ENCODE data around the gene TRIO.

Gene TRIO

DNA sequence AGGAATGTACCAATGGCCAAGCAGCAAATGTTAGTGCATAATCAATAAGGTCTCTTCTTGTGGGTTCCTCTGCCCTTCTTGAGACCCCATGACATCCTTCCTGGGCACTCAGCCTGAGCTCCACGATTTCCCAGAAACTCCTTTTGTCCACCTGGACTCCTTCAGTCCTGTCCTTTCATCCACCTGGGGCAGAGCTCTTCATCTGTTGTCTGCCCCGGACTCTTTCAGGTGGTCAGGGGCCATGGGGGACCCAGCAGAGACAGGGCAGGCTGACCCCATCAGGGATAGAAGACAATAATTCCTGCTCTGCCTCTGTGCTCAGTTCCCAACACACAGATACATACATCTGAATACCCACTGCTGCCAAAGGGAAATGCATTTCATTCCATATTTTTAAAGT, 379.6 kb downstream of the TRIO start:
- H3K4me3 ChIP-seq (ENCODE audit: low read length) = no peak overlapping the region
- no peak for DNase-seq (ENCODE audit: low read depth)
- no peak for TF ChIP-seq CTCF (conservative IDR thresholded peaks at IDR 0.05; ENCODE audit: low read length)

DNA sequence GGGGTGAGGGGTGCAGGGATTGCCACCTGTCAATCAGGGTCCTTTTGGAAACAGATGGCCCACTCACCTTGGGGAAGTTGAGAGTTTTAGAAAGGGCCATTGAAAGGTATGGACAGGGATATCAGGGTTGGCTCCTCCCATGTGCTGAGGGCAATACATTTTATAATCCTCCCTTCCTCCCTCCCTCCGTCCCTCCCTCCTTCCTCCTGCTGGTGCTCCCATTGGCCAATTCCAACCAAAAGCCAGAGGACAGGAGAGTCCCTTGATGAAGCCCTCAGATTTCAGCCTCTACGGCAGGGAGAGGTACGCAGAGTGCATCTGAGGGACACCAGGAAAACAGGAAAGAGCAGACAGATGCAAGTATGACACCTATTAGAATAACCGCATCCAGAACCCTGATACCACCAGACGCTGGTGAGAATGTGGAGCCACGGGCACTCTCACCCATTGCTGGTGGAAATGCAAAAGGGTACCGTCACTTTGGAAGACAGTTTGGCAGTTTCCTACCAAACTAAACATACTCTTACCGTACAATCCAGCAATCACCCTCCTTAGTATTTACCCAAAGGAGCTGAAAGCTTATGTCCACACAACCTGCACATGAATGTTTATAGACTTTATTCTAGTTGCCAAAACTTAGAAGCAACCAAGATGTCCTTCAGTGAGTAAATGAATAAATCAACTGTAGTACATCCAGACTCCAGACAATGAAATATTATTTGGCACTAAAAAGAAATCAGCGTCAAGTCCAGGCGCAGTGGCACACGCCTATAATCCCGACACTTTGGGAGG, 380.3 kb downstream of the TRIO start:
- H3K4me3 ChIP-seq (ENCODE audit: low read length) = no peak overlapping the region
- DNase-seq (ENCODE audit: low read depth) = no peak
- TF ChIP-seq CTCF (conservative IDR thresholded peaks at IDR 0.05; ENCODE audit: low read length) = no peak

GRCh38 chr5:14525397-14525796, 382.3 kb downstream of the TRIO start:
- TF ChIP-seq CTCF (conservative IDR thresholded peaks at IDR 0.05; ENCODE audit: low read length) = no peak
- no peak for DNase-seq (ENCODE audit: low read depth)
- H3K4me3 ChIP-seq (ENCODE audit: low read length) = no peak overlapping the region

- no peak for TF ChIP-seq CTCF (conservative IDR thresholded peaks at IDR 0.05; ENCODE audit: low read length)
- no peak for DNase-seq (ENCODE audit: low read depth)
- H3K4me3 ChIP-seq (ENCODE audit: low read length) = no peak overlapping the region
These were observed 383.4 kb downstream of the TRIO start for GRCh38 chr5:14526493-14526892.

DNA sequence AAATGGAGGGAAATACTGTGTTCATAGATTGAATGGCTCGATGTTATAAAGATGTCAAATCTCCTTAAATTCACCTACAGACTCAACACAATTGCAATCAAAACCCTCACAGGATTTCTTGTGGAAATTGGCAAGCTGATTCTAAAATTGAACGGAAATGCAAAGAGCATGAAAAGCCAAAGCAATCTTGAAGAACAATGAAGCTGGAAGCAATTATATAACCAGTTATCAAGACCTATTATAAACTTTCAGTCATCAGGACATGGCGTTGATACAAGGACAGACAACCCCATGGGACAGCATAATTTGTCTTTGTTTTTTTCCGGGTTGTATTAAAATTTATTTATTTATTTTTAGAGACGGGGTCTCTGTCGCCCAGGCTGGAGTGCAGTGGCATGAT, 385.0 kb downstream of the TRIO start:
- no peak overlapping the region for H3K4me3 ChIP-seq (ENCODE audit: low read length)
- TF ChIP-seq CTCF (conservative IDR thresholded peaks at IDR 0.05; ENCODE audit: low read length) = no peak
- no peak for DNase-seq (ENCODE audit: low read depth)

DNA sequence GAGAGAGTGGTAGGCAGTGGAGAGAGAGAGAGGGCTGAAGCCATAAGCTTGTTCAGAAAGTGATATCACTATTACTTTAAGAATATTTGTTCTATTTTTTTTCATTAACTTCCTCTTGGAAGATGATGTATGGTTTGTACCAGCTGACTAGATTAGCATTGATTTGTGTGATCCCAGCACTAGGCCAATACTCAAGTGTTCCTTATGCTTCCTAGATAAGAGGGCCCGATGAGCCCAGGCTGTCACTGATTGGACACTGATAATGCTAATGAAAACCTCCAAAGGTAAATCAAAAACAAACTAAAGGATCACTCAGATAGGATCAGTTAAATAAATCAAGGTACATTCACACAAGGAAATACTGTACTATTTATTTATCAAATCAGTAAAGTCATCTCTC, 385.8 kb downstream of the TRIO start:
- H3K4me3 ChIP-seq (ENCODE audit: low read length) = no peak overlapping the region
- no peak for DNase-seq (ENCODE audit: low read depth)
- no peak for TF ChIP-seq CTCF (conservative IDR thresholded peaks at IDR 0.05; ENCODE audit: low read length)

DNA sequence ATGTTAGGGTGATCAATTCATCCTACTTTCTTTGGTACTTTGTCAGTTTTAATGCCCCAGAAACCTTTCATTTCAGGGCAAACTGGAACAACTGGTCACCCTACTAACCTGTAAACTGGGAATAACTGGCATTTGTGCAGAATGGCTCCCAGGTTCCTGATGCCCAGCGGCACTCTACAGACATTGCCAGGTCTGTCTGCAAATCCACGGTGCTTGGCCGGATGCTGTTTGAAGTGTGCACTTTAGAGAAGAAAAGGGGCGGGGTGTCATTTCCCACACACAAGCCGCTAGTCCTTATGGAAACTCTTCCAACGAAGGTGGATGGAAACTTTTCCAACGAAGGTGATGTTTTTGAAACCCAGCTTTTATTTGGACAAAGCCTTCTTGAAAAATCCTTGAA, 388.5 kb downstream of the TRIO start:
- DNase-seq (ENCODE audit: low read depth) = no peak
- no peak overlapping the region for H3K4me3 ChIP-seq (ENCODE audit: low read length)
- TF ChIP-seq CTCF (conservative IDR thresholded peaks at IDR 0.05; ENCODE audit: low read length) = no peak
